Measurements from ENCODE around the gene FAF1. TPM values are rescaled to one million over a fixed set of nuclear protein-coding genes. Genes with fewer than 3 reads are reported as not detected.

FAF1 gene
- total RNA-seq, 1 experiment from 2014 or later: 73.2 TPM

GRCh38 chr1:50492142-50492541 is 467.9 kb downstream of the FAF1 start:
- Histone ChIP-seq H3K27ac (ENCODE audit: low read depth, low read length) (no peak overlapping the region), H3K79me2 (ENCODE audit: insufficient read depth, low read length) (no peaks in the 10 kb centered on the region), H3K4me3 (replicated peaks in 1 of 2; ENCODE audit: low read depth in 1 of 2, low read length in 2 of 2) (no peak overlapping the region), H3K36me3 (ENCODE audit: control insufficient read depth in 1 of 2, insufficient read depth in 2 of 2, low read length in 2 of 2) (peaks cover 0 to 8% of the 10 kb centered on the region in 2 experiments; a peak in 1 of 4 replicates), H4K20me1 (ENCODE audit: insufficient read depth) (no peaks in the 10 kb centered on the region), H3K9me2 (ENCODE audit: insufficient read depth) (no peaks in the 10 kb centered on the region), H3K27me3 (ENCODE audit: insufficient read depth, low read length) (no peaks in the 10 kb centered on the region), H3K4me1 (ENCODE audit: control insufficient read depth in 1 of 2, insufficient read depth in 2 of 2, low read length in 2 of 2) (no peaks in the 10 kb centered on the region), H3K9ac (ENCODE audit: low read length) (no peak overlapping the region), H3K9me3 (ENCODE audit: control insufficient read depth in 1 of 2, insufficient read depth in 1 of 2, low read depth in 1 of 2, low read length in 2 of 2) (peaks cover 0 to 4% of the 10 kb centered on the region in 2 experiments; a peak in 2 of 4 replicates), H2AFZ (ENCODE audit: low read depth, low read length, poor library complexity, severe bottlenecking) (no peak overlapping the region), H3K4me2 (ENCODE audit: low read length) (no peak overlapping the region)
- no peak for TF ChIP-seq CBX3 (IDR thresholded peaks at IDR 0.05; ENCODE audit: low read depth)
- TF ChIP-seq POLR2AphosphoS5 (IDR thresholded peaks at IDR 0.05; ENCODE audit: low read depth, low read length): no peak
- TF ChIP-seq CEBPB (IDR thresholded peaks at IDR 0.05; ENCODE audit: low read depth): no peak
- TF ChIP-seq EGR1 (IDR thresholded peaks at IDR 0.05; ENCODE audit: low read depth): no peak
- no peak for TF ChIP-seq POLR2A (IDR thresholded peaks at IDR 0.05; ENCODE audit: borderline replicate concordance, extremely low read depth, insufficient read depth, insufficient read length)
- TF ChIP-seq RAD21 (IDR thresholded peaks at IDR 0.05; ENCODE audit: low read depth): no peak
- RAD21 ChIA-PET (ENCODE audit: low non-redundant PET in 1 of 2, low total read pairs in 2 of 2, uncharacterized antibody in 2 of 2, unreplicated experiment in 2 of 2): no interaction called here
- POLR2A ChIA-PET: no interaction called here
- DNase-seq (ENCODE audit: low read depth, low spot score) (no peak), ATAC-seq (no peak)
- CTCF ChIA-PET: no interaction called here
- BruUV-seq (replicated peaks): no TSS peak
- intact Hi-C loops (cut with micrococcal nuclease): no loop called here

- no peak overlapping the region for H3K9ac ChIP-seq (ENCODE audit: low read length)
- RAD21 ChIA-PET (ENCODE audit: low non-redundant PET in 1 of 2, low total read pairs in 2 of 2, uncharacterized antibody in 2 of 2, unreplicated experiment in 2 of 2): no interaction called here
- ATAC-seq (no peak), DNase-seq (ENCODE audit: low read depth, low spot score) (no peak)
- no peaks in the 10 kb centered on the region; a peak in 1 of 4 replicates for H3K9me3 ChIP-seq (ENCODE audit: control insufficient read depth in 1 of 2, insufficient read depth in 1 of 2, low read depth in 1 of 2, low read length in 2 of 2)
- intact Hi-C loops (cut with micrococcal nuclease): no loop called here
- H3K79me2 ChIP-seq (ENCODE audit: insufficient read depth, low read length): no peaks in the 10 kb centered on the region
- no peaks in the 10 kb centered on the region for H3K9me2 ChIP-seq (ENCODE audit: insufficient read depth)
- H2AFZ ChIP-seq (ENCODE audit: low read depth, low read length, poor library complexity, severe bottlenecking): no peak overlapping the region
- TF ChIP-seq, protein P1, sequence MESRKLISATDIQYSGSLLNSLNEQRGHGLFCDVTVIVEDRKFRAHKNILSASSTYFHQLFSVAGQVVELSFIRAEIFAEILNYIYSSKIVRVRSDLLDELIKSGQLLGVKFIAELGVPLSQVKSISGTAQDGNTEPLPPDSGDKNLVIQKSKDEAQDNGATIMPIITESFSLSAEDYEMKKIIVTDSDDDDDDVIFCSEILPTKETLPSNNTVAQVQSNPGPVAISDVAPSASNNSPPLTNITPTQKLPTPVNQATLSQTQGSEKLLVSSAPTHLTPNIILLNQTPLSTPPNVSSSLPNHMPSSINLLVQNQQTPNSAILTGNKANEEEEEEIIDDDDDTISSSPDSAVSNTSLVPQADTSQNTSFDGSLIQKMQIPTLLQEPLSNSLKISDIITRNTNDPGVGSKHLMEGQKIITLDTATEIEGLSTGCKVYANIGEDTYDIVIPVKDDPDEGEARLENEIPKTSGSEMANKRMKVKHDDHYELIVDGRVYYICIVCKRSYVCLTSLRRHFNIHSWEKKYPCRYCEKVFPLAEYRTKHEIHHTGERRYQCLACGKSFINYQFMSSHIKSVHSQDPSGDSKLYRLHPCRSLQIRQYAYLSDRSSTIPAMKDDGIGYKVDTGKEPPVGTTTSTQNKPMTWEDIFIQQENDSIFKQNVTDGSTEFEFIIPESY (IDR thresholded peaks at IDR 0.05; ENCODE audit: extremely low read depth, insufficient replicate concordance, low read length): no peak
- no peak for TF ChIP-seq POLR2AphosphoS5 (IDR thresholded peaks at IDR 0.05; ENCODE audit: low read depth, low read length)
- no peak for TF ChIP-seq EZH2phosphoT487 (IDR thresholded peaks at IDR 0.05; ENCODE audit: borderline replicate concordance)
- H3K36me3 ChIP-seq (ENCODE audit: control insufficient read depth in 1 of 2, insufficient read depth in 2 of 2, low read length in 2 of 2): 0 out of 4 replicates have a peak, but pooled peaks cover 0 to 5% of the 10 kb centered on the region in 2 experiments
- no peaks in the 10 kb centered on the region for H4K20me1 ChIP-seq (ENCODE audit: insufficient read depth)
- CTCF ChIA-PET: no interaction called here
- POLR2A ChIA-PET: no interaction called here
- BruUV-seq (replicated peaks): no TSS peak
- H3K4me3 ChIP-seq (replicated peaks in 1 of 2; ENCODE audit: low read depth in 1 of 2, low read length in 2 of 2): no peak overlapping the region
- no peaks in the 10 kb centered on the region for H3K4me1 ChIP-seq (ENCODE audit: control insufficient read depth in 1 of 2, insufficient read depth in 2 of 2, low read length in 2 of 2)
- H3K27me3 ChIP-seq (ENCODE audit: insufficient read depth, low read length): no peaks in the 10 kb centered on the region
- H3K4me2 ChIP-seq (ENCODE audit: low read length): no peak overlapping the region
- no peak overlapping the region for H3K27ac ChIP-seq (ENCODE audit: low read depth, low read length)
These were observed 468.9 kb downstream of the FAF1 start for GRCh38 chr1:50491142-50491541.
